DLD1 (cell line): Measurements from ENCODE around the gene ANKH.
"Not testable (repeated sequence)": the region's sequence is repeated elsewhere in the genome, so short reads cannot be mapped to it uniquely, and the experiment has no call there.

ENCODE experiments used
- in situ Hi-C: cut with HindIII; loops from 2 replicates; pipeline ENCODE4 v1.10.0; 2017; ENCODE audit warnings: low sequenced_read_pairs

ANKH gene

GRCh38 chr5:14831006-14831338, 40.6 kb downstream of the ANKH start:
- in situ Hi-C loops: no loop called here

DNA sequence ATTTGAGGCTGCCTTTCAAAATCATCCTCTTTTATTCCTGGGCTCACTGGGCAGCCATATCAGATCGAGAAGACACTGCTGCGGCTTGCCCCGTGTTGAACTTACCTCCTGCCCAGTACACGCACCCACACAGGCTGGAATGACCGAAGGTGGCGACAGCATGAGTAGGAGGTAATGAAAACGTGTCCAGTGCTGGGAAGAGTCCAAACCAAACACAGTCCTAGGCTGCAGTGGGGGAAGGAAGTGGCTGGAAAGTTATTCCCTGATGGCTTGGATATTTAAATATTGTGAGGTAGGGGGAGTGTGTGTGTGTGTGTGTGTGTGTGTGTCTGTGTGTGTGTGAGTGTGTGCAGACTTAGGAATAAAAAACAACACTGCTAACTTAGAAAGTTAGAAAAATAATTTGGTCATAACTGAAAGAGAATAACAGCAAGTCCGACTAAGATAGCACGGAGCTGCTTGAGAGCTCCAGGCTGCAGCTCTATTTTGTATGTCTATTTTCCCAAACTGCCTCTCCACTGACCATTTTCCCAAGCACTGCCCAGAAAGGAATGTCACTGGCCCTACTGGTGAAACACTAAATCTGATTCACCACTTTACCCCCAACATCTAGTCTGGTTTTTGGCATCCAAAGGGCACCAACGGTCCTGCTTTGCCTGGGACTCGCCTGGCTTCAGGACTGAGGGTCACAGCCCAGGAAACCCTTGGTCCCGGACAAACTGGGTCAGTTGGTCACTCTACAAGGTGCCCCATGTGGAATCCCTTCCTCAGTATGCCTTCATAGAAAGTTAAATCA, 41.2 kb downstream of the ANKH start:
- in situ Hi-C loops: no loop called here

DNA sequence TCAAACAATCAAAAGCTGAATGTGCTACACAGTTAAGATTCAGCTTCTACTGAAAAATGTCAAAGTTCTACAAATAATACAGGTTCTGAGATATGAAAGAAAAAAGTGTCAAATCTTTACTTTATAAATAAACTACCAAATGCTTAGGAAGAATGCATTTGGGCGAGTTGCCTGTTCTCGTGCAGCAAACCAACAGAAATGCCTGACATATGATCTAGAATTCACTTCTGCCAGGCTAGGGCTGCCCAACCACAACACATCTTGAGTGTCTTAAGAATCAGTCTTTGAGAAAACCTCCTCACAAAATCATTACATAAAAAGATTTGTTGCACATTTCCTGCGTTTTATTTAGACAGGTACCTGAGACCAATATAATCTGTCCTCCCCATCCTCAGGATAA, 42.2 kb downstream of the ANKH start:
- in situ Hi-C loops: no loop called here

DNA sequence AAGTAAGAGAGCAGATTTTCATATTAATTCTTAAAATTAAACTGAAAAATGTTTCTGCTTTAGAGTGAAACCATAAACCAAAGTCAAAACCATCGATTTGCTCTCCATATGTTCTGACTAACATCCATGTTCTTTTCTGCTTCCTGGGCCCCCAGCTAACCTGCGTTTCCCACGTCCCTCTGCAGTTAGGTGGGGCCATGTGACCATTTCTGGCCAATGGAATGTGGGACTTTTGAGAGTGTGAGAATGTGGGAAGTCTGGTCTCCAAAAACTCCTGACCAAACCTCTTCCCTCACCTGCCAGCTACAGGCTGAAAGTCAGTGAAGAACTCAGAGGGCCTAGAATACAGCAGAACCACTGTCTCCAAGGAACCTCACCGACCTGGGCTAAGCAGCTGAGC, 44.9 kb downstream of the ANKH start:
- in situ Hi-C loops: no loop called here

DNA sequence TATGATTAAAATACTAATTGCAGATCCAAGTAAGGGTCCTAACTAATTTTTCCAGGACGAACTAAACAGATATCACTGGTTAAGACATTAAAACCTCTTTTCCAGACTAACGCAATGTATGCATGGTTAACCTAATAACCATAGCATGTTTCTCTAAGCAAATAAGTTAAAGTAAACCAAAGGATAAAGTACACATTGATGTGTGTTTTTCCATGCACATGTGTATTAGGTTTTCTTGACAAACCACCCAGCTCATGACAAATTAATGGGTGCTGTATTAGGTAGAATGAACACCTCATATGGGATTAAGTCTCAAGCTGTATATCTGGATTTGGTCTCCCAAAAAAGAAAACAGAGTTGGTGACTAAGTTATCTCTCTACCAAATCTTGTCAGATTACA, 45.6 kb downstream of the ANKH start:
- in situ Hi-C loops: no loop called here

DNA sequence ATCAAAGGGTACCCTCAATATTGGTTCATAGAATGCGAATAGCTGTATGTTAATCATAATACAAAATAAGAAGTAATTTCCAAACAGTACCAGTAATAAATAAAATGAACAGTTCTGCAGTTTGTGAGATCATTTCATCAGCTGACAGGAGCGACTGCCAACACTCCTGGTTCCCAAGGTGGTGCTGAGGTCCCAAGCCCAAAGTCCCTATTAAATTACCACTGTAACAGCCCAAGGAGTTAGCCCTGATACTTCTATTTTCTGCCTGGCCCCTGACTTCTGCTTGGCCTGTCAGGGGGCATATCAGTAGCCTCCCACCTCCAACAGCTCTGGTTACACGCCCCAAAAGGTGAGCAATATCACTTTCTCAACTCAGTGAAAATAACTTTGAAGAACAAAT, 47.1 kb downstream of the ANKH start:
- in situ Hi-C loops: no loop called here

- in situ Hi-C loops: no loop called here
Measured at GRCh38 chr5:14821100-14821845, 50.3 kb downstream of the ANKH start.

DNA sequence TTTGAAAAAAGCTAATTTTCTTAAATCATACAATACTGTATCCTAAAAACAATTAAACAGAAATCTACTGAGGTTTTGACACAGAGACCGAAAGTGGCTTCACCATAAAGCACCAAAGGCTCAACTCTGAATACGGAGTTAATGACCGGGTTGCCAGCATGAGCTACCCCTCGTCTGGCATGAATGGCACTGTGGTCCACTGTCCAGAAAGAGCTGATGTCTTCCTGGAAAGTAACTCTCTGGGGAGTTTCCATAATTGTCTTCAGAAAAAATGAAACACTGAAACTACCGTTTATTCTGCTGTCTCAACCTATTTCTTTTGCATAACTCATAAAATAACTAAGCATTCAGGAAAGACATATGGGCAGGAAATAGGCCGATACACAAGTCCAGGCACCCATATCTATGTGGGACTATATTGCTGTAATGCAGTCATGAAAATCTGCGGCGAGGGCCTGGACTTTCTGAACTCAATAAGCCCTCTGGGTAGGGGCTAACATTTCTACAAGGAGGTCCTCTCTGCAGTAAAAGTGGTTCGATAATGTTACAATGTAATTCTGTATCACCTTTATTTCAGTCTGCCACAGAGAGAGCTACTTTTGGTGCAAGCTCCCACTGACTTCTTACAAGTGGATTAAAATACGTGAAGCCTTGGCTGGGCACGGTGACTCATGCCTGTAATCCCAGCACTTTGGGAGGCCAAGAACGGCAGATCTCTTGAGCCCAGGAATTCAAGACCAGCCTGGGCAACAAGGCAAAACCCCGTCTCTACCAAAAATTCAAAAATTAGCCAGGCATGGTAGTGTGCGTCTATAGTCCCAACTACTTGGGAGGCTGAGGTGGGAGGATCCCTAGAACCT, 52.4 kb downstream of the ANKH start:
- in situ Hi-C loops: no loop called here

- in situ Hi-C loops: not testable (repeated sequence)
Measured at GRCh38 chr5:14817762-14818136, 53.8 kb downstream of the ANKH start.

DNA sequence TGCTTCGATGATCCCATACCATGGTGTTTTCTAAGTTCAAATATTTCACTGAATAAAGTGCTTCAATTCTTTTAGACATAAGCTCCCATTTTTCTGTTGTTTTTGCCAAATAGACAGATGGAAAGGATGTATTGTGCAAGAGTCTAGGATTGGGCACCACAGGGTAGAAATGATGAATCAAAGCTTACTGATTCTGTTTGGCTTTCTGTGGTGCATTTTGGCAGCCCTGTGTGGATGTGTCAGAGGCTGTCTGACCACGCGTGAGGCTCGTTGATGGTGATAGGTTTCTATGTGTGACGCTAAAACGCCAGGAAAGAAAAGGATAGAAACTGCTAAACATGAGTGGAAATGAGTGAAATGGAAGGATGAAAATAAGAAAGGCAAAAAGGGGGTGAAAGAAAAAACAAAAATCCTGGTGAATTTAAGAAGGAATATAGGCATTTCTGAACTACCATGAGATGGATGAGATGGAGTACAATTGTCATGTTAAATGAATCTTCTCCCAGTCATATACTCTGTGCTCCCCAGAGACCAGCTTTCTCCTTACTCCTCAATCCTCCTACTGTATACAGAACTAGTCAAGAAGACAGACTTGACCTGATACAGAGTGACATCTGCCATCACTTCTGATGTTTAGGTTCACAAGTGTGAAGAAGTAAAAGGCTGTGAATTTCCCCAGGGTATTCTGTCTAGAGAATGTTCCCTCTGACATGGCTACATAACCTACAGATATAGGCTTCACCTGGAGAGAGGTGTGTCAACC, 54.4 kb downstream of the ANKH start:
- in situ Hi-C loops: no loop called here

DNA sequence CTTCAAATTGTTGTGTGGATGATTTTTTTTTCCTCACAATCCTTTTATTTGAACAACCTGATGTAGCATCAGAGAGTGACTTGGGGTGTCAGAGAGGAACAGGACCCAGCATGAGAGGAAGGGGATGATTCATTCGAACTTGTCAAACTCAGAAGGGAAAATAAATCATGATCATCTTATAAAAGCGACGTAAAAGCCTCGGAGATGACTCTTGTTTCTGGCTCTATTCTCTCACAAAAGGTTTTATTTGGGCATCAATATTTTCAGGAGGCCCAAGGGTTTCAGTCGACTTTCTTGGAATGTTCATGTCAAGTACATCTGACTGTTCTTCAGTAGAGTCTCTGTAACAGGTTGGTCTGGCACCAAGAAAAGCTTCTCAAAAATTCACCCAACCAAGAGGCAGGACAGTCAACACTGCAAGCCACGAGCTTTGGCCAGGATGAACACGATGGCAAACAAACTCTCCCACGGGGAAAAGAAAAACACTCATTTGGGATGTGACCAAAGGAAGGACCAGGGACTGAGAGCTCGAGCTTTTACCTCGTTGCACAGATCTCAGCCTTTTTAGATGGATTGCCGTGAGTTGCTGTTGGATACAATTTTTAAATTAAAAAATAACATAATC, 55.1 kb downstream of the ANKH start:
- in situ Hi-C loops: no loop called here

DNA sequence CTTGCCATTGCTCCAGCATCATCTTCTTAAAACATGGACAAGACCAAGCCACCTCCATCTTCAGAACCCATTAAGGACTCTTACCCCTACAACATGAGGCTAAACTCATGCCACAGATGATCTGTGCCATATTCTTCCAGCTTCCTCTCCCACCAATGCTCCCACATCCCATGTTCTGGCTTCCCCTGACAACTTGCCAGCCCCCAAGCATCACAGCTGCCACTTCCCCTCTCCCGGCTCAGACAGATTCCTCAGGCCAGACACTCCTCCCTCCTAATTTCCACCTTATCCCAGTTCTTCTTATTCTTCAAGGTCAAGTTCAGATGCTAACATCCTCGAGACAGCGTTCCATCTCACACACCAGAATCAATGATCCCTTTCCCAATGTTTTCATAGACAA, 57.8 kb downstream of the ANKH start:
- in situ Hi-C loops: no loop called here

- in situ Hi-C loops: no loop called here
Measured at GRCh38 chr5:14812166-14812565, 59.4 kb downstream of the ANKH start.

- in situ Hi-C loops: no loop called here
Measured at GRCh38 chr5:14810928-14811572, 60.5 kb downstream of the ANKH start.

DNA sequence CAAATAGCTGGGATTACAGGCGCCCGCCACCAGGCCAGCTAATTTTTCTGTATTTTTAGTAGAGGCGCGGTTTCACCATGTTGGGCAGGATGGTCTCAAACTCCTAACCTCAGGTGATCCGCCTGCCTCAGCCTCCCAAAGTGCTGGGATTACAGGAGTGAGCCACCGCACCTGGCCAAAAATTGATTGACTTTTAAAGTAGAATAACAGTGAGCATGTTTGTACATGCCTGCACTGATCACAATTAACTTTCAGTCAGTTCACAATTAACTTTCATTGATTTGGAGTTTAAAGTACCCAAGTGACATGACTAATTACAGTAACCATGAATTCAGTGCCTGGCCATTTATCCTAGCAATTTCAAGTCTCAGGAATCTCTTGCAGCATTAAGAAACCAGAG, 61.3 kb downstream of the ANKH start:
- in situ Hi-C loops: no loop called here

DNA sequence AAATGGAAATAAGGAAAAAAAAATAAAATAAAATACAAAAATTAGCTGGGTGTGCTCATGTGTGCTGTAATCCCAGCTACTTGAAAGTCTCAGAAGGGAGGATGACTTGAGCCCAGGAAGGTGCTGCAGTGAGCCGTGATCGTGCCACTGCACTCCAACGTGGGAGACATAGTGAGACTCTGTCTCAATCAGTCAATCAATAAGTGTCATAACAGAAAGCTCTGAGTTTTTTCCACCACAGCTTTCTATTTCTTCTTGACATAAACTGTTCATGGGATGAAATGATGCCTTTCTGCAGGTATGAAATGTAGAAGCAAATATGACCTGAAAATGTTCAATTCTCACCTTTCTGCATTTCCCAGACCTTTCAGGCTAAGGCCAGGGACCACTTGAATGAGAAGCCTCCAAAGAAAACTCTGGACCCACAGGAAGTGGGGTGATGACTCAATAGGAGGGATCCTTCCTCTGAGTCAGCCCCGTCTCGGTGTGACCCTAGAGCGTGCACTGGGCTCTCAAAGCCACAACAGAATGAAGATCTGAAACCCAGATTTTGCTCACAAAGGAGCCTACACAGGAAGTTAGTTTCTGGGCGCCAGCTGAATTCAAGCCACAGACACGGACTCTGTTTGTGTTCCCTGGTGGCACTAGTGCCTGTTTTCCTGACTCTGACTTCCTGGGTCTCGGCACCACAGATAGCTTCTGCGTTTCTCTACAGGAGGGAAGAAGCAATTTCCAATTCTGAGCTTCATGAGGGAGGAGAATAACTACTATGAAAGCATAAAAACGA, 62.0 kb downstream of the ANKH start:
- in situ Hi-C loops: no loop called here

- in situ Hi-C loops: no loop called here
Measured at GRCh38 chr5:14807471-14807870, 64.1 kb downstream of the ANKH start.

- in situ Hi-C loops: no loop called here
Measured at GRCh38 chr5:14806456-14806855, 65.1 kb downstream of the ANKH start.

- in situ Hi-C loops: no loop called here
Measured at GRCh38 chr5:14802541-14802940, 69.0 kb downstream of the ANKH start.
